Spleen (tissue), 11 donors: ENCODE results near the gene WDFY4. TPM values are rescaled to one million over a fixed set of nuclear protein-coding genes. Genes with fewer than 3 reads are reported as not detected.

ENCODE experiments used
- DNase-seq: peaks from one replicate; pipeline ENCODE4 v3.0.0-alpha.2; 2020
- H3K27ac ChIP-seq, 8 donors: fragments of 200-600 bp; sonication (generic) in 7 of 8; 1 replicate in 4 of 8; 2 replicates in 4 of 8; pipeline versions ENCODE4 v1.5.0 to v1.8.0; 2016 to 2021; ENCODE audit warnings: inconsistent platforms in 4 of 8, mild to moderate bottlenecking in 4 of 8, moderate library complexity in 1 of 8
- H3K27me3 ChIP-seq, 7 donors: fragments of 200-600 bp; sonication (generic) in 6 of 7; replicated peaks in 1 of 7; 1 replicate in 4 of 7; 2 replicates in 3 of 7; pipeline versions ENCODE4 v1.5.0 to v1.8.0; 2016 to 2021; ENCODE audit warnings: inconsistent platforms in 3 of 7, mild to moderate bottlenecking in 1 of 7
- H3K36me3 ChIP-seq, 6 donors: fragments of 200-600 bp; sonication (generic) in 5 of 6; 1 replicate in 4 of 6; 2 replicates in 2 of 6; pipeline versions ENCODE4 v1.5.0 to v1.8.0; 2016 to 2021; ENCODE audit warnings: inconsistent platforms in 2 of 6
- H3K4me1 ChIP-seq, 6 donors: fragments of 200-600 bp; sonication (generic) in 5 of 6; 1 replicate in 3 of 6; 2 replicates in 3 of 6; pipeline versions ENCODE4 v1.5.0 to v1.8.0; 2016 to 2021; ENCODE audit warnings: inconsistent platforms in 3 of 6
- H3K4me3 ChIP-seq, 8 donors: fragments of 200-600 bp; sonication (generic) in 7 of 8; 1 replicate in 4 of 8; 2 replicates in 4 of 8; pipeline versions ENCODE4 v1.5.0 to v1.8.0; 2016 to 2021; ENCODE audit warnings: inconsistent platforms in 4 of 8, mild to moderate bottlenecking in 4 of 8, moderate library complexity in 2 of 8
- H3K9me3 ChIP-seq, 8 donors: fragments of 200-600 bp; sonication (generic) in 7 of 8; 1 replicate in 4 of 8; 2 replicates in 4 of 8; pipeline versions ENCODE4 v1.5.0 to v1.8.0; 2016 to 2021; ENCODE audit warnings: inconsistent platforms in 4 of 8
- POLR2A ChIP-seq, 3 donors: fragments of 450-650 bp; IDR thresholded peaks; one replicate each; pipeline ENCODE4 v1.5.1; 2017; ENCODE audit warnings: antibody characterized with exemption in 3 of 3, mild to moderate bottlenecking in 1 of 3
- POLR2AphosphoS5 ChIP-seq, 3 donors: sonication (generic); formaldehyde crosslinking; IDR thresholded peaks; one replicate each; pipeline ENCODE4 v1.5.1; 2017; ENCODE audit warnings: antibody characterized with exemption in 3 of 3
- WGBS, 5 donors: extraction: QIAGEN DNeasy Blood & Tissue Kit in 3 of 5; methylation state at CpG; one replicate each; pipeline versions ENCODE4 v1.1.5 to v1.1.7; 2013 to 2018; 5-methylcytosine and 5-hydroxymethylcytosine counted together
- intact Hi-C: fragments of 100-400 bp; cut with DNase I; formaldehyde crosslinking; loops from one replicate; pipeline ENCODE4 v1.15.0; 2023; ENCODE audit warnings: low total_unique reads
- polyA plus RNA-seq, 3 donors: library from polyadenylated mRNA; stranded (reverse); fragments of 200-250 nt; gene quantifications; one replicate each; pipeline ENCODE4 v1.2.1, GENCODE V29; 2013
- total RNA-seq, 7 donors: library from RNA; depleted of rRNA in 3 of 7; stranded (reverse); fragments of >200 nt in 3 of 7; fragmentation: NEBNext Ultra II Directional in 4 of 7; extraction: Animal tissue kit (Norgen Biotek cat#: 25700) in 4 of 7; gene quantifications; one replicate each; pipeline versions ENCODE4 v1.1.0 to v1.2.1, GENCODE V29; 2016 to 2021
- TF ChIP-seq, protein P1 (sequence below), 11 experiments: fragments of 200-600 bp in 7 of 11; fragments of 450-650 bp in 4 of 11; sonication (generic) in 4 of 11; IDR thresholded peaks in 8 of 11; conservative IDR thresholded peaks in 3 of 11; 1 replicate in 7 of 11; 2 replicates in 4 of 11; pipeline versions ENCODE4 v1.4.0 to v1.8.0; 2016 to 2021; ENCODE audit warnings: antibody characterized with exemption in 11 of 11, inconsistent platforms in 4 of 11, mild to moderate bottlenecking in 1 of 11
- donor health status: healthy with polysubstance abuse.
- donor health status: DM: no; HTN: no; CAD: no; lungs with moderate emphysema.
- donor health status: DM: no; HTN: no; CAD: no.
- donor health status: Bipolar disorder and iron deficiency.
- donor health status: healthy.
- donor health status: DM: no; HTN: no; CAD: no.
- donor health status: DM: yes; HTN: yes; CAD: no.

WDFY4 gene
- total and polyA plus RNA-seq, 10 donors: 31.7 to 120 (median 88.9) TPM

DNA sequence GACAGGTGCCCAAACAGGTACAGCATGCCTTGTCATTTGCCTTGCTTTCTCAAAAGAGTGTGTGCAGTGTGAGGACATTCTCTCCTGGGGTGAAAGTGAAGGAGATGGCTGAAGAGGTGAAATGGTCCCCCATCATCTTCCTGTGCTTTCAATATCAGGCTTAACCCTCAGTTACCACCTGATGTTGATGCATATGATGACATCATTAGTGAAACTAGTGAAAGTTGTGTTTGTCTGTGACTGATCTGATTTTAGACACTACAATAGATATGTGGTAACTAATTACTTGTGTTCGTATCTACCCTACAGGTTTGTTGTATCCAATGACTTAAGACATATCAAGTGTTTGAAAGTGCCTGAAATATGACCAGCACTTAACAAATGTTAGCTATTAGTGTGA, 279.4 kb downstream of the WDFY4 start:
- no peak overlapping the region for H3K27ac ChIP-seq
- 92 to 95% (median 94%) methylated on average over 1 of the region's 1 CpG for WGBS, 5 donors
- no peak for DNase-seq
- peaks cover 0 to 100% (median 31%) of the 10 kb centered on the region in 6 donors for H3K36me3 ChIP-seq
- H3K27me3 ChIP-seq: no peaks in the 10 kb centered on the region
- intact Hi-C loops: no loop called here
- no peaks in the 10 kb centered on the region for H3K9me3 ChIP-seq
- no peak overlapping the region for H3K4me3 ChIP-seq
- no peak for TF ChIP-seq POLR2AphosphoS5 (IDR thresholded peaks at IDR 0.05)
- TF ChIP-seq, protein P1, sequence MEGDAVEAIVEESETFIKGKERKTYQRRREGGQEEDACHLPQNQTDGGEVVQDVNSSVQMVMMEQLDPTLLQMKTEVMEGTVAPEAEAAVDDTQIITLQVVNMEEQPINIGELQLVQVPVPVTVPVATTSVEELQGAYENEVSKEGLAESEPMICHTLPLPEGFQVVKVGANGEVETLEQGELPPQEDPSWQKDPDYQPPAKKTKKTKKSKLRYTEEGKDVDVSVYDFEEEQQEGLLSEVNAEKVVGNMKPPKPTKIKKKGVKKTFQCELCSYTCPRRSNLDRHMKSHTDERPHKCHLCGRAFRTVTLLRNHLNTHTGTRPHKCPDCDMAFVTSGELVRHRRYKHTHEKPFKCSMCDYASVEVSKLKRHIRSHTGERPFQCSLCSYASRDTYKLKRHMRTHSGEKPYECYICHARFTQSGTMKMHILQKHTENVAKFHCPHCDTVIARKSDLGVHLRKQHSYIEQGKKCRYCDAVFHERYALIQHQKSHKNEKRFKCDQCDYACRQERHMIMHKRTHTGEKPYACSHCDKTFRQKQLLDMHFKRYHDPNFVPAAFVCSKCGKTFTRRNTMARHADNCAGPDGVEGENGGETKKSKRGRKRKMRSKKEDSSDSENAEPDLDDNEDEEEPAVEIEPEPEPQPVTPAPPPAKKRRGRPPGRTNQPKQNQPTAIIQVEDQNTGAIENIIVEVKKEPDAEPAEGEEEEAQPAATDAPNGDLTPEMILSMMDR (IDR thresholded peaks at IDR 0.05 in 8 of 11, conservative IDR thresholded peaks at IDR 0.05 in 3 of 11): no peak
- no peak for TF ChIP-seq POLR2A (IDR thresholded peaks at IDR 0.05)
- no peaks in the 10 kb centered on the region for H3K4me1 ChIP-seq

DNA sequence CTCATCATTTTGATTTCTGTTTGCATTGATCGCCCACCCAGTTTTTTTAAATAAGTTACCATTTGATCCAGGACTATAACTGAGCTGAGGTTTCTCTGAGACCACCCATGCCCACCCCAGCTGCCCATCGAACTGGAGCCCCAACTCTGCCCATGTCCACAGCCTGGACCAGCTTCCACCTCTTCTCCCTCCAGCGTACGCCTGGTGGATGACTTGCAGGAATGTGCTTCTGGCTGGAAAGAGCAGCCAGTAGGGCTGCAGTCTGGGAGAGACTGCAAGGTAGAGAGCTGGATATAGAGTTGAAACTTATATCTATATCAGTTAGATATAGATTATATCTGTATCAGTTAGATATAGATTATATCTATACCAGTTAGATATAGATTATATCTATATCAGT, 280.8 kb downstream of the WDFY4 start:
- no peak overlapping the region for H3K27ac ChIP-seq
- TF ChIP-seq POLR2A (IDR thresholded peaks at IDR 0.05) (no peak), POLR2AphosphoS5 (IDR thresholded peaks at IDR 0.05) (no peak)
- TF ChIP-seq, protein P1 (IDR thresholded peaks at IDR 0.05 in 8 of 11, conservative IDR thresholded peaks at IDR 0.05 in 3 of 11): no peak
- peaks cover 0 to 100% (median 27%) of the 10 kb centered on the region in 6 donors for H3K36me3 ChIP-seq
- no peaks in the 10 kb centered on the region for H3K4me1 ChIP-seq
- WGBS, 5 donors: 89 to 98% (median 95%) methylated on average over 4 of the region's 4 CpGs
- intact Hi-C loops: no loop called here
- no peak overlapping the region for H3K4me3 ChIP-seq
- no peaks in the 10 kb centered on the region for H3K27me3 ChIP-seq
- no peaks in the 10 kb centered on the region for H3K9me3 ChIP-seq
- DNase-seq: no peak

DNA sequence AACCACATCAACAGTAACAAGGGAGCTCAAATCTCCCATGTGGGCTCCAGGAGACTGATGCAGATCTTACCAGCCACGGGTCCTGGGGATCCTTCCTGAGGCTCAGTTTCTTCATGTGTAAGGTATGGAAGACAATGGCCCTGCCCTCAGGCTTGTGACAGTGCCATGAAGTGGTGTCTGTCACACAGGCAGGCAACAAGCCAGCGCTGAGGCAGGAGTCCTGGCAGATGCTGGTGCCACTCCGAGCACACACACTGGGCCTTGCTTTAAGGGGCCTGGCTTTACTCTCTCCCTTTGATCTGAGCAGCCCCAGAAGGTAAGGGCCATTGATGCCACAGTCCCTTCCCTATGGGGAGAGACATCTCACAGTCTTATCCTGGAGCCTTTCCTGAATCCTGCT, 283.4 kb downstream of the WDFY4 start:
- intact Hi-C loops: no loop called here
- no peak for DNase-seq
- no peaks in the 10 kb centered on the region for H3K4me1 ChIP-seq
- no peaks in the 10 kb centered on the region for H3K9me3 ChIP-seq
- no peak overlapping the region for H3K27ac ChIP-seq
- no peaks in the 10 kb centered on the region for H3K27me3 ChIP-seq
- TF ChIP-seq, protein P1 (IDR thresholded peaks at IDR 0.05 in 8 of 11, conservative IDR thresholded peaks at IDR 0.05 in 3 of 11): no peak
- TF ChIP-seq POLR2AphosphoS5 (IDR thresholded peaks at IDR 0.05) (no peak), POLR2A (IDR thresholded peaks at IDR 0.05) (no peak)
- 74 to 90% (median 86%) methylated on average over 3 of the region's 3 CpGs for WGBS, 5 donors
- peaks cover 0 to 100% (median 33%) of the 10 kb centered on the region in 6 donors for H3K36me3 ChIP-seq
- no peak overlapping the region for H3K4me3 ChIP-seq

DNA sequence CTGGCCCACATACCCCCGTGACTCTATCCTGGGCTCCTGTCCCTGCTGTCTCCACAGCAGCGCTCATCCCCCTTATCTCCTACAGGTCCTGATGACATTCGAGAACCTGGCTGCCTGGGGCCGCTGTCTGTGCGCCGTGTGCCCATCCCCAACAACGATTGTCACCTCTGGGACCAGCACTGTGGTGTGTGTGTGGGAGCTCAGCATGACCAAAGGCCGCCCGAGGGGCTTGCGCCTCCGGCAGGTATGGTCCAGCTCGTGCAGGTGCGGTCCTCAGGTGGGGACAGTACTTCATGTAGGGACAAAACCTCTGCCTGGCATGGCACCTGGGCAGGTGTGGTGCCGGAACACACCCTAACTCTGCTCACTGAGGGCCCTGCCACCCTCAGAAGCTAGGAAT, 285.4 kb downstream of the WDFY4 start:
- peaks cover 0 to 100% (median 33%) of the 10 kb centered on the region in 6 donors for H3K36me3 ChIP-seq
- no peaks in the 10 kb centered on the region for H3K27me3 ChIP-seq
- DNase-seq: no peak
- H3K4me1 ChIP-seq: no peaks in the 10 kb centered on the region
- no peak overlapping the region for H3K4me3 ChIP-seq
- intact Hi-C loops: loop anchor here (10.0 kb wide), 1 partner anchor 305 kb away; no protein-coding TSS in a partner anchor
- H3K27ac ChIP-seq: no peak overlapping the region
- TF ChIP-seq POLR2AphosphoS5 (IDR thresholded peaks at IDR 0.05) (no peak), POLR2A (IDR thresholded peaks at IDR 0.05) (no peak)
- TF ChIP-seq, protein P1 (IDR thresholded peaks at IDR 0.05 in 8 of 11, conservative IDR thresholded peaks at IDR 0.05 in 3 of 11): no peak
- 92 to 98% (median 95%) methylated on average over 11 to 14 of the region's 14 CpGs for WGBS, 5 donors
- no peaks in the 10 kb centered on the region for H3K9me3 ChIP-seq
